A673 (cell line): ENCODE results near the gene NDUFS3.

Experiments
- EZH2 ChIP-seq: fragments of 200-600 bp; sonication (generic); IDR thresholded peaks from 2 replicates; pipeline ENCODE4 v1.6.1; 2017; ENCODE audit warnings: borderline replicate concordance, low read depth, mild to moderate bottlenecking, mixed read lengths, antibody characterized with exemption, low read length; ENCODE audit not compliant: poor library complexity, severe bottlenecking
- TF ChIP-seq, protein P1 (sequence below): fragments of 300-800, 200-600 bp; sonication (generic); conservative IDR thresholded peaks from 2 replicates; pipeline ENCODE4 v1.5.1; 2017; ENCODE audit warnings: low read depth, mild to moderate bottlenecking, antibody characterized with exemption, low read length, moderate library complexity, mixed read lengths

DNA sequence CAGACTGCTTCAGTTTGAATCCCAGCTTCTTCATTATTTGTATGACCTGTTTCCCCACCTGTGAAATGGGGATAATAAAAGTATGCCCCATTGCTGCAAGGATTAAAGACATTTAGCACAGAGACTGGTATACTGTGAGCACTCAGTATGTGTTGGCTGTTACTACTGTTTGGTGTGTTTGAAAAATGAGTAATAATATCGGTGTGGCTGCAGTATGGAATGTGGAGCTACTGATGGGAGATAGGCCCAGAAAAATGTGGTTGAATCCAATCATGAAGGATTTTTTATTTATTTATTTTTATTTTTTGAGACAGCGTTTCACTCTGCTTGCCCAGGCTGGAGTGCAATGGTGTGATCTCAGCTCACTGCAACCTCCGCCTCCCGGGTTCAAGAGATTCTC is 24.4 kb downstream of the NDUFS3 start:
- TF ChIP-seq, protein P1, sequence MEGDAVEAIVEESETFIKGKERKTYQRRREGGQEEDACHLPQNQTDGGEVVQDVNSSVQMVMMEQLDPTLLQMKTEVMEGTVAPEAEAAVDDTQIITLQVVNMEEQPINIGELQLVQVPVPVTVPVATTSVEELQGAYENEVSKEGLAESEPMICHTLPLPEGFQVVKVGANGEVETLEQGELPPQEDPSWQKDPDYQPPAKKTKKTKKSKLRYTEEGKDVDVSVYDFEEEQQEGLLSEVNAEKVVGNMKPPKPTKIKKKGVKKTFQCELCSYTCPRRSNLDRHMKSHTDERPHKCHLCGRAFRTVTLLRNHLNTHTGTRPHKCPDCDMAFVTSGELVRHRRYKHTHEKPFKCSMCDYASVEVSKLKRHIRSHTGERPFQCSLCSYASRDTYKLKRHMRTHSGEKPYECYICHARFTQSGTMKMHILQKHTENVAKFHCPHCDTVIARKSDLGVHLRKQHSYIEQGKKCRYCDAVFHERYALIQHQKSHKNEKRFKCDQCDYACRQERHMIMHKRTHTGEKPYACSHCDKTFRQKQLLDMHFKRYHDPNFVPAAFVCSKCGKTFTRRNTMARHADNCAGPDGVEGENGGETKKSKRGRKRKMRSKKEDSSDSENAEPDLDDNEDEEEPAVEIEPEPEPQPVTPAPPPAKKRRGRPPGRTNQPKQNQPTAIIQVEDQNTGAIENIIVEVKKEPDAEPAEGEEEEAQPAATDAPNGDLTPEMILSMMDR = no peak
- TF ChIP-seq EZH2 = no peak
